ENCODE results near the gene ERBB4.

The ERBB4 gene

DNA sequence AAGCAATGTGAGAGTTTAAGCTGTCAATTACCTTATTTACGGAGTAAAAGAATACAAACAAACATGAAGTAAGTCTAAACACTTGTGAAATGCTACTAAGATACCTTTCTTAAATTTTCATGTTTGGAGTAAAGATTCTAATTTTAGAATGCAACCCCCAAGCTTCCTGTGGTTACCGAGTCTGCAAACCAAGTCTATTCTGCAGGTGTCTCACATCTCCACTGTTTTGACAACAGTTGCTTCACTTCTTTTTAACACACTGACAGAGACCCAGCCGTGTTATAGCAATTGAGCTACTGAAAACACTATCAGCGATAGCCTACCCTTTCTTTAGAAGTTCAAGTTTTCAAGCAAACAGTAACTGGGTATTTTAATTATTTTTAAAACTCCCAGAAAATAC lies 608.3 kb downstream of the ERBB4 start:
- Histone ChIP-seq H3K27me3 (ENCODE audit: insufficient read depth, low read length, poor library complexity, severe bottlenecking) (no peaks in the 10 kb centered on the region), H3K9me2 (replicated peaks; ENCODE audit: low read depth, low read length) (no peaks in the 10 kb centered on the region), H3K4me1 (ENCODE audit: insufficient read depth, low read length, poor library complexity, severe bottlenecking) (peaks cover 39% of the 10 kb centered on the region), H3K4me3 (ENCODE audit: low read length, poor library complexity, severe bottlenecking) (peak overlapping the region; percentile 56), H3K9me3 (ENCODE audit: insufficient read depth, low read depth, low read length) (no peaks in the 10 kb centered on the region), H3F3A (ENCODE audit: low read depth) (no peaks in the 10 kb centered on the region), H3K36me3 (ENCODE audit: insufficient read depth, low read length) (no peaks in the 10 kb centered on the region), H4K20me1 (ENCODE audit: insufficient read depth, low read length, poor library complexity, severe bottlenecking) (no peaks in the 10 kb centered on the region), H3K4me2 (ENCODE audit: low read depth, low read length, poor library complexity, severe bottlenecking) (peak overlapping the region; percentile 68), H3K9ac (ENCODE audit: low read depth, low read length, poor library complexity, severe bottlenecking) (peak overlapping the region; percentile 58), H3K79me2 (ENCODE audit: insufficient read depth, low read length) (no peaks in the 10 kb centered on the region), H2AFZ (ENCODE audit: low read length) (peak overlapping the region; percentile 76; the same call in 1 of the 2 replicates)
- no peak for TF ChIP-seq EZH2phosphoT487 (IDR thresholded peaks at IDR 0.05; ENCODE audit: borderline replicate concordance)
- TF ChIP-seq, protein P1, sequence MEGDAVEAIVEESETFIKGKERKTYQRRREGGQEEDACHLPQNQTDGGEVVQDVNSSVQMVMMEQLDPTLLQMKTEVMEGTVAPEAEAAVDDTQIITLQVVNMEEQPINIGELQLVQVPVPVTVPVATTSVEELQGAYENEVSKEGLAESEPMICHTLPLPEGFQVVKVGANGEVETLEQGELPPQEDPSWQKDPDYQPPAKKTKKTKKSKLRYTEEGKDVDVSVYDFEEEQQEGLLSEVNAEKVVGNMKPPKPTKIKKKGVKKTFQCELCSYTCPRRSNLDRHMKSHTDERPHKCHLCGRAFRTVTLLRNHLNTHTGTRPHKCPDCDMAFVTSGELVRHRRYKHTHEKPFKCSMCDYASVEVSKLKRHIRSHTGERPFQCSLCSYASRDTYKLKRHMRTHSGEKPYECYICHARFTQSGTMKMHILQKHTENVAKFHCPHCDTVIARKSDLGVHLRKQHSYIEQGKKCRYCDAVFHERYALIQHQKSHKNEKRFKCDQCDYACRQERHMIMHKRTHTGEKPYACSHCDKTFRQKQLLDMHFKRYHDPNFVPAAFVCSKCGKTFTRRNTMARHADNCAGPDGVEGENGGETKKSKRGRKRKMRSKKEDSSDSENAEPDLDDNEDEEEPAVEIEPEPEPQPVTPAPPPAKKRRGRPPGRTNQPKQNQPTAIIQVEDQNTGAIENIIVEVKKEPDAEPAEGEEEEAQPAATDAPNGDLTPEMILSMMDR (conservative IDR thresholded peaks at IDR 0.05; ENCODE audit: low read length), result peak; percentile 49

DNA sequence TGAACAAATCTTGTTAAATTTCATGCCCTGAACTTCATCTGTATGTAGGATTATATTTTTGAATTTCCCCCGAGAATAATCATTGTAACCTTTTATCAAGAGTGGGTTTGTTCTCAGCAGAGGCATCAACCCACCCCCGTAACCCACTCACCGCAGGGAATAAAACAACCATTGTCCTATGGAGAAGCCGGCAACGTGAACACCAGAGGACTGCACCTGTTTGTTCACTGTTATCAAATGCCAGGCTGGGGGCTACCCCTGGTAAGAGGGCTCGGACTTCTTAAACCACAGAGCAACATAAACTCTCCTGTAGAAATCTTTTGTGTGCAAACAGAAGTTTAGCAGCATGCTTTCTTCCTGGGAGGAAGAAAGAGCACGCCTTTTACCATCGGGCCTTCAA lies 610.4 kb downstream of the ERBB4 start:
- no peaks in the 10 kb centered on the region for H3K27me3 ChIP-seq (ENCODE audit: insufficient read depth, low read length, poor library complexity, severe bottlenecking)
- no peaks in the 10 kb centered on the region for H3F3A ChIP-seq (ENCODE audit: low read depth)
- no peak for TF ChIP-seq EZH2phosphoT487 (IDR thresholded peaks at IDR 0.05; ENCODE audit: borderline replicate concordance)
- TF ChIP-seq, protein P1 (conservative IDR thresholded peaks at IDR 0.05; ENCODE audit: low read length), result no peak
- no peaks in the 10 kb centered on the region for H3K9me3 ChIP-seq (ENCODE audit: insufficient read depth, low read depth, low read length)
- H3K4me2 ChIP-seq (ENCODE audit: low read depth, low read length, poor library complexity, severe bottlenecking), result peak overlapping the region; percentile 16
- H3K4me1 ChIP-seq (ENCODE audit: insufficient read depth, low read length, poor library complexity, severe bottlenecking), result peaks cover 39% of the 10 kb centered on the region
- no peaks in the 10 kb centered on the region for H3K9me2 ChIP-seq (replicated peaks; ENCODE audit: low read depth, low read length)
- H3K79me2 ChIP-seq (ENCODE audit: insufficient read depth, low read length), result no peaks in the 10 kb centered on the region
- H3K36me3 ChIP-seq (ENCODE audit: insufficient read depth, low read length), result no peaks in the 10 kb centered on the region
- H2AFZ ChIP-seq (ENCODE audit: low read length), result peak overlapping the region; percentile 87
- no peaks in the 10 kb centered on the region for H4K20me1 ChIP-seq (ENCODE audit: insufficient read depth, low read length, poor library complexity, severe bottlenecking)
- H3K4me3 ChIP-seq (ENCODE audit: low read length, poor library complexity, severe bottlenecking), result no peak overlapping the region
- peak overlapping the region; percentile 10 for H3K9ac ChIP-seq (ENCODE audit: low read depth, low read length, poor library complexity, severe bottlenecking)

DNA sequence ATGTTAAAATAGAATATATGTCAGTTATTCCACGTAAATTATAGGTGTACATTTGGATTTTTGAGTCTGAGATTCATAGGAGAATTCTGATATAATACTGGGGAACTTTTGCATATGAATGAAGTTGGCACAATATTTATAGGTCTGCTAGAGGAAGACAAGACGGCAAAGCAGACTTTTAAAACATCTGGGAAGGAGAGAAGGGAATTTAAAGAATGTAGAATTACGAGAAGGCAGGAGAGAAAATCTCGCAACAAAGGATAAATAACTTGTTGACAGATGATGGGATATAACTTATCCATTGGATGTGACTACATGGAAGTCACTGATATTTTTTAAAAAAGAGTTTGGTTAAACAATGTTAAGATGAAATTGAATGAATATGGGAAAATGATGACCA lies 615.6 kb downstream of the ERBB4 start:
- H4K20me1 ChIP-seq (ENCODE audit: insufficient read depth, low read length, poor library complexity, severe bottlenecking), result no peaks in the 10 kb centered on the region
- H3K9me3 ChIP-seq (ENCODE audit: insufficient read depth, low read depth, low read length), result no peaks in the 10 kb centered on the region
- H3K79me2 ChIP-seq (ENCODE audit: insufficient read depth, low read length), result no peaks in the 10 kb centered on the region
- TF ChIP-seq EZH2phosphoT487 (IDR thresholded peaks at IDR 0.05; ENCODE audit: borderline replicate concordance), result no peak
- H3K4me3 ChIP-seq (ENCODE audit: low read length, poor library complexity, severe bottlenecking), result no peak overlapping the region
- no peaks in the 10 kb centered on the region for H3F3A ChIP-seq (ENCODE audit: low read depth)
- no peaks in the 10 kb centered on the region for H3K36me3 ChIP-seq (ENCODE audit: insufficient read depth, low read length)
- no peak overlapping the region for H2AFZ ChIP-seq (ENCODE audit: low read length)
- H3K4me2 ChIP-seq (ENCODE audit: low read depth, low read length, poor library complexity, severe bottlenecking), result no peak overlapping the region
- H3K27me3 ChIP-seq (ENCODE audit: insufficient read depth, low read length, poor library complexity, severe bottlenecking), result no peaks in the 10 kb centered on the region
- H3K9ac ChIP-seq (ENCODE audit: low read depth, low read length, poor library complexity, severe bottlenecking), result no peak overlapping the region
- no peaks in the 10 kb centered on the region for H3K9me2 ChIP-seq (replicated peaks; ENCODE audit: low read depth, low read length)
- peaks cover 6% of the 10 kb centered on the region for H3K4me1 ChIP-seq (ENCODE audit: insufficient read depth, low read length, poor library complexity, severe bottlenecking)

DNA sequence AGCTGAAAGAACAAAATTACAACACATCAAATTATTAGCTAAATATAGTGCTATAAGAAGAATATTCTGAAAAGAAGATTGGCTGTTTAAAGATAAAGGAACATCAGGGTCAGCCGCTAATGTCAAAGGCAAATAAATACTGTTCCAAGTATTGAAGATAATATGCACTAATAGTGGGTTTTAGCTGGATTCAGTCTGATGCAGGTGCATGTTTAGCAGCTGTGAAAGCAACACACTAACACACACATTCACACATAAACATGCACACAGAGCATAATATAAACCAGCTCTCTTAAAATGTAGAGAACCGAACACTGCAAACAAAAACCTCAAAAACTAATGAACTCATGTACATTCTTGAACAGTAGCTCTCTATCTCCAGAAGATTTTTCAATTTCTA lies 634.6 kb downstream of the ERBB4 start:
- no peaks in the 10 kb centered on the region for H3K9me2 ChIP-seq (replicated peaks; ENCODE audit: low read depth, low read length)
- H4K20me1 ChIP-seq (ENCODE audit: insufficient read depth, low read length, poor library complexity, severe bottlenecking), result no peaks in the 10 kb centered on the region
- no peaks in the 10 kb centered on the region for H3K79me2 ChIP-seq (ENCODE audit: insufficient read depth, low read length)
- H3K9me3 ChIP-seq (ENCODE audit: insufficient read depth, low read depth, low read length), result no peaks in the 10 kb centered on the region
- TF ChIP-seq, protein P1 (conservative IDR thresholded peaks at IDR 0.05; ENCODE audit: low read length), result no peak
- no peak for TF ChIP-seq EZH2phosphoT487 (IDR thresholded peaks at IDR 0.05; ENCODE audit: borderline replicate concordance)
- no peak overlapping the region for H3K9ac ChIP-seq (ENCODE audit: low read depth, low read length, poor library complexity, severe bottlenecking)
- H3K4me3 ChIP-seq (ENCODE audit: low read length, poor library complexity, severe bottlenecking), result no peak overlapping the region
- H3K4me2 ChIP-seq (ENCODE audit: low read depth, low read length, poor library complexity, severe bottlenecking), result no peak overlapping the region
- no peaks in the 10 kb centered on the region for H3K27me3 ChIP-seq (ENCODE audit: insufficient read depth, low read length, poor library complexity, severe bottlenecking)
- H3K36me3 ChIP-seq (ENCODE audit: insufficient read depth, low read length), result no peaks in the 10 kb centered on the region
- no peaks in the 10 kb centered on the region for H3F3A ChIP-seq (ENCODE audit: low read depth)
- no peak overlapping the region for H2AFZ ChIP-seq (ENCODE audit: low read length)
- no peaks in the 10 kb centered on the region for H3K4me1 ChIP-seq (ENCODE audit: insufficient read depth, low read length, poor library complexity, severe bottlenecking)
